ENCODE data around the gene PLEKHM3.

Gene PLEKHM3

GRCh38 chr2:207937253-207937652 is 88.1 kb downstream of the PLEKHM3 start:
- Histone ChIP-seq H3K9me3 (ENCODE audit: control insufficient read depth, insufficient read depth, low read depth, low read length) (no peaks in the 10 kb centered on the region), H3K4me1 (ENCODE audit: control insufficient read depth, insufficient read depth, low read length) (peaks cover 4% of the 10 kb centered on the region; the same call in 1 of the 2 replicates), H3K36me3 (ENCODE audit: control insufficient read depth in 2 of 2, insufficient read depth in 1 of 2, low read length in 2 of 2) (no peaks in the 10 kb centered on the region), H3K4me3 (ENCODE audit: low read depth, low read length) (no peak overlapping the region), H3K27ac (ENCODE audit: extremely low read depth, low read depth, low read length) (no peak overlapping the region)
- ChIA-PET POLR2A (no interaction called here), CTCF (interaction anchor here (0.6 kb wide), 1 partner anchor 1155 kb away, joined by 7 read pairs; no protein-coding TSS in a partner anchor)
- TF ChIP-seq ZSCAN18 (tag by site-specific recombination; IDR thresholded peaks at IDR 0.05) (no peak), ZNF555 (tag by site-specific recombination; conservative IDR thresholded peaks at IDR 0.05) (no peak), ZNF391 (tag by site-specific recombination; IDR thresholded peaks at IDR 0.05; ENCODE audit: borderline replicate concordance, low read depth) (no peak), AEBP2 (tag by site-specific recombination; IDR thresholded peaks at IDR 0.05; ENCODE audit: borderline replicate concordance) (no peak), ZNF596 (tag by site-specific recombination; IDR thresholded peaks at IDR 0.05) (no peak), SALL2 (tag by site-specific recombination; IDR thresholded peaks at IDR 0.05; ENCODE audit: borderline replicate concordance) (no peak), ZNF830 (tag by site-specific recombination; IDR thresholded peaks at IDR 0.05; ENCODE audit: low read depth) (no peak), GLI4 (tag by site-specific recombination; IDR thresholded peaks at IDR 0.05) (no peak), ZNF324 (tag by site-specific recombination; IDR thresholded peaks at IDR 0.05) (no peak), ZFP41 (tag by site-specific recombination; IDR thresholded peaks at IDR 0.05; ENCODE audit: borderline replicate concordance) (no peak)

- POLR2A ChIA-PET: no interaction called here
- CTCF ChIA-PET: interaction anchor here (1.3 kb wide), 1 partner anchor 104 kb away, joined by 3 read pairs; no protein-coding TSS in a partner anchor
- H3K9me3 ChIP-seq (ENCODE audit: control insufficient read depth, insufficient read depth, low read depth, low read length): no peaks in the 10 kb centered on the region
- TF ChIP-seq ZNF510 (tag by site-specific recombination; IDR thresholded peaks at IDR 0.05; ENCODE audit: insufficient replicate concordance): no peak
- no peak for TF ChIP-seq ZNF621 (tag by site-specific recombination; IDR thresholded peaks at IDR 0.05)
- no peak for TF ChIP-seq TCF7L2 (IDR thresholded peaks at IDR 0.05; ENCODE audit: borderline replicate concordance, low read depth, low read length)
- TF ChIP-seq ZNF214 (tag by site-specific recombination; IDR thresholded peaks at IDR 0.05; ENCODE audit: borderline replicate concordance): no peak
- TF ChIP-seq CTCF (tag by site-specific recombination; IDR thresholded peaks at IDR 0.05): no peak
- no peak for TF ChIP-seq ZNF292 (tag by site-specific recombination; IDR thresholded peaks at IDR 0.05; ENCODE audit: borderline replicate concordance, low read depth)
- no peak for TF ChIP-seq ZNF785 (tag by site-specific recombination; IDR thresholded peaks at IDR 0.05)
- no peak for TF ChIP-seq PBX3 (CRISPR knock-in tag; IDR thresholded peaks at IDR 0.05)
- no peak for TF ChIP-seq ZNF518A (tag by site-specific recombination; conservative IDR thresholded peaks at IDR 0.05; ENCODE audit: low read depth)
- no peak for TF ChIP-seq ZNF335 (tag by site-specific recombination; conservative IDR thresholded peaks at IDR 0.05)
- no peak for TF ChIP-seq ZNF132 (tag by site-specific recombination; IDR thresholded peaks at IDR 0.05; ENCODE audit: borderline replicate concordance)
- TF ChIP-seq EGR2 (tag by site-specific recombination; IDR thresholded peaks at IDR 0.05; ENCODE audit: low read depth): no peak
- no peak for TF ChIP-seq ZSCAN4 (tag by site-specific recombination; IDR thresholded peaks at IDR 0.05)
Observed at GRCh38 chr2:207936380-207936779, 88.9 kb downstream of the PLEKHM3 start.

More at GRCh38 chr2:207936380-207936779, 88.9 kb downstream of the PLEKHM3 start:
- H3K36me3 ChIP-seq (ENCODE audit: control insufficient read depth in 2 of 2, insufficient read depth in 1 of 2, low read length in 2 of 2): no peaks in the 10 kb centered on the region
- H3K4me3 ChIP-seq (ENCODE audit: low read depth, low read length): no peak overlapping the region
- H3K27ac ChIP-seq (ENCODE audit: extremely low read depth, low read depth, low read length): no peak overlapping the region
- H3K4me1 ChIP-seq (ENCODE audit: control insufficient read depth, insufficient read depth, low read length): peaks cover 5% of the 10 kb centered on the region
